OCI-LY1 (cell line): Measurements from ENCODE around the gene KRTAP9-9.

Experiments used
- EZH2 ChIP-seq: fragments of 200-600 bp; sonication (generic), shearing (Covaris generic); IDR thresholded peaks from 2 replicates; pipeline ENCODE4 v1.8.0; 2017; ENCODE audit warnings: borderline replicate concordance, mixed run types, mild to moderate bottlenecking, antibody characterized with exemption, low read length, moderate library complexity, mixed read lengths
- TF ChIP-seq, protein P1 (sequence below): fragments of 200-600 bp; sonication (generic), shearing (Covaris generic); IDR thresholded peaks from 2 replicates; pipeline ENCODE4 v1.5.1; 2017; ENCODE audit warnings: mild to moderate bottlenecking, antibody characterized with exemption, low read length, moderate library complexity, mixed read lengths

DNA sequence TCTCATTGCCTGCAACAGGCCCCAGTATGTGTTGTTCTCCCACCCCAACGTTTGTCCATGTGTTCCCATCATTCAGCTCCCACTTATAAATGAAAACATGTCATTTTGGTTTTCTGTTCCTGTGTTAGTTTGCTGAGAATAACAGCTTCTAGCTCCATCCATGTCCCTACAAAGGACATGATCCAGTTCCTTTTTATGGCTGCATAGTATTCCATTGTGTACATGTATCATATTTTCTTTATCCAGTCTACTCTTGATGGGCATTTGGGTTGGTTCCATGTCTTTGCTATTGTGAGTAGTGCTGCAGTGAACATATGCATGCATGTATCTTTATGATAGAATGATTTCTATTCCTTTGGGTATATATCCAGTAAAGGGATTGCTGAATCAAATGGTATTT, 39.5 kb upstream of the KRTAP9-9 start:
- TF ChIP-seq, protein P1, sequence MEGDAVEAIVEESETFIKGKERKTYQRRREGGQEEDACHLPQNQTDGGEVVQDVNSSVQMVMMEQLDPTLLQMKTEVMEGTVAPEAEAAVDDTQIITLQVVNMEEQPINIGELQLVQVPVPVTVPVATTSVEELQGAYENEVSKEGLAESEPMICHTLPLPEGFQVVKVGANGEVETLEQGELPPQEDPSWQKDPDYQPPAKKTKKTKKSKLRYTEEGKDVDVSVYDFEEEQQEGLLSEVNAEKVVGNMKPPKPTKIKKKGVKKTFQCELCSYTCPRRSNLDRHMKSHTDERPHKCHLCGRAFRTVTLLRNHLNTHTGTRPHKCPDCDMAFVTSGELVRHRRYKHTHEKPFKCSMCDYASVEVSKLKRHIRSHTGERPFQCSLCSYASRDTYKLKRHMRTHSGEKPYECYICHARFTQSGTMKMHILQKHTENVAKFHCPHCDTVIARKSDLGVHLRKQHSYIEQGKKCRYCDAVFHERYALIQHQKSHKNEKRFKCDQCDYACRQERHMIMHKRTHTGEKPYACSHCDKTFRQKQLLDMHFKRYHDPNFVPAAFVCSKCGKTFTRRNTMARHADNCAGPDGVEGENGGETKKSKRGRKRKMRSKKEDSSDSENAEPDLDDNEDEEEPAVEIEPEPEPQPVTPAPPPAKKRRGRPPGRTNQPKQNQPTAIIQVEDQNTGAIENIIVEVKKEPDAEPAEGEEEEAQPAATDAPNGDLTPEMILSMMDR = no peak
- TF ChIP-seq EZH2 = no peak
